ENCODE data around the gene INSC.

DNA sequence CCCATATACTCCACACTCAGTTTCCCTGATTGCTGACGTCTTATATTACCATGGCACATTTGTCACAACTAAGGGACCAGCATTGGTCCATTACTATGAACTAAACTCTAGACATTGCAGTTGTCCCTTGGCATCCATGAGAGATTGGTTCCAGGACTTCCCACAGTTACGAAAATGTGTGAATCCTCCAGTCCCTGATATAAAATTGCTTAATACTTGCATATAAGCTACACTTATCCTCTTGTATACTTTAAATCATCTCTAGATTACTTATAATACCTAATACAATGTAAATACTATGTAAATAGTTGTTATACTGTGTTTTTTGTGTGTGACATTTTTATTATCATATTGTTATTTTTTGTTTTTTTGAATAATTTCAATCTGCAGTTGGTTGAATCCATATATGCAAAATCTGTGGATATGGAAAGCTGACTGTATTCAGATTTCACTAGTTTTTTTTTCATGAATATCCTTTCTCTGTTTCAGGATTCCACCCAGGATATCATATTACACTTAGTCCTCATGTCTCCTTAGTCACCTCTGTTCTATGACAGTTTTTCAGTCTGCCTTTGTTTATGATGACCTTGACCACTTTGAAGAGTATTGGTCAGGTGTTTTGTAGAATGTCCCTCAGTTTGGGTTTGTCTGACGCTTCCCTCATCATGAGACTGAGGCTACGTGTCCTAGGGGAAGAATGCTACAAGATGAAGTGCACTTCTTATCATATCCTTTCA, 55.3 kb downstream of the INSC start:
- TF ChIP-seq RFX1 (IDR thresholded peaks at IDR 0.05) (no peak), HOXA5 (CRISPR knock-in tag; IDR thresholded peaks at IDR 0.05) (no peak), HNRNPL (IDR thresholded peaks at IDR 0.05; ENCODE audit: low read depth, low read length) (no peak), SUZ12 (IDR thresholded peaks at IDR 0.05; ENCODE audit: low read depth, low read length) (no peak), KLF16 (CRISPR knock-in tag; IDR thresholded peaks at IDR 0.05) (no peak), ETV6 (CRISPR knock-in tag; conservative IDR thresholded peaks at IDR 0.05) (no peak), POLR2AphosphoS2 (IDR thresholded peaks at IDR 0.05; ENCODE audit: low read depth, low read length) (no peak)
- TF ChIP-seq, protein P1, sequence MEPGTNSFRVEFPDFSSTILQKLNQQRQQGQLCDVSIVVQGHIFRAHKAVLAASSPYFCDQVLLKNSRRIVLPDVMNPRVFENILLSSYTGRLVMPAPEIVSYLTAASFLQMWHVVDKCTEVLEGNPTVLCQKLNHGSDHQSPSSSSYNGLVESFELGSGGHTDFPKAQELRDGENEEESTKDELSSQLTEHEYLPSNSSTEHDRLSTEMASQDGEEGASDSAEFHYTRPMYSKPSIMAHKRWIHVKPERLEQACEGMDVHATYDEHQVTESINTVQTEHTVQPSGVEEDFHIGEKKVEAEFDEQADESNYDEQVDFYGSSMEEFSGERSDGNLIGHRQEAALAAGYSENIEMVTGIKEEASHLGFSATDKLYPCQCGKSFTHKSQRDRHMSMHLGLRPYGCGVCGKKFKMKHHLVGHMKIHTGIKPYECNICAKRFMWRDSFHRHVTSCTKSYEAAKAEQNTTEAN (CRISPR knock-in tag; conservative IDR thresholded peaks at IDR 0.05): no peak
- TF ChIP-seq, protein P2, sequence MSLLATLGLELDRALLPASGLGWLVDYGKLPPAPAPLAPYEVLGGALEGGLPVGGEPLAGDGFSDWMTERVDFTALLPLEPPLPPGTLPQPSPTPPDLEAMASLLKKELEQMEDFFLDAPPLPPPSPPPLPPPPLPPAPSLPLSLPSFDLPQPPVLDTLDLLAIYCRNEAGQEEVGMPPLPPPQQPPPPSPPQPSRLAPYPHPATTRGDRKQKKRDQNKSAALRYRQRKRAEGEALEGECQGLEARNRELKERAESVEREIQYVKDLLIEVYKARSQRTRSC (CRISPR knock-in tag; IDR thresholded peaks at IDR 0.05; ENCODE audit: low read depth): no peak

Measured in HepG2 (cell line).